Esophagus squamous epithelium (tissue), 5 donors: Measurements from ENCODE around the gene THAP7. TPM values are rescaled to one million over a fixed set of nuclear protein-coding genes. Genes with fewer than 3 reads are reported as not detected.
"Not testable (repeated sequence)": the region's sequence is repeated elsewhere in the genome, so short reads cannot be mapped to it uniquely, and the experiment has no call there.

Source experiments
- DNase-seq: peaks from one replicate; lab custom pipeline; 2025; lab: John Stamatoyannopoulos, UW
- H3K27ac ChIP-seq, 4 donors: fragments of 200-600 bp; sonication (generic); one replicate each; pipeline ENCODE4 v1.5.1; 2016 to 2019; ENCODE audit warnings: mild to moderate bottlenecking in 1 of 4
- H3K27me3 ChIP-seq, 4 donors: fragments of 200-600 bp; sonication (generic); 1 replicate in 3 of 4; 2 replicates in 1 of 4; pipeline versions ENCODE4 v1.5.1 to v1.6.0; 2017 to 2021; ENCODE audit warnings: antibody characterized with exemption in 1 of 4
- H3K36me3 ChIP-seq, 3 donors: fragments of 200-600 bp; sonication (generic); one replicate each; pipeline ENCODE4 v1.5.1; 2016 to 2019
- H3K4me1 ChIP-seq, 3 donors: fragments of 200-600 bp; sonication (generic); one replicate each; pipeline ENCODE4 v1.5.1; 2017 to 2019
- H3K4me3 ChIP-seq, 4 donors: fragments of 200-600 bp; sonication (generic); 1 replicate in 3 of 4; 2 replicates in 1 of 4; pipeline ENCODE4 v1.5.1; 2016 to 2019; ENCODE audit warnings: mild to moderate bottlenecking in 2 of 4, moderate library complexity in 1 of 4
- H3K9me3 ChIP-seq, 3 donors: fragments of 200-600 bp; sonication (generic); one replicate each; pipeline ENCODE4 v1.5.1; 2016 to 2019
- POLR2A ChIP-seq, 4 donors: fragments of 450-650 bp; IDR thresholded peaks; one replicate each; pipeline ENCODE4 v1.6.1; 2017; ENCODE audit warnings: antibody characterized with exemption in 4 of 4, mild to moderate bottlenecking in 4 of 4, moderate library complexity in 3 of 4
- WGBS, 2 donors: methylation state at CpG; one replicate each; pipeline ENCODE4 v1.1.5; 2018; 5-methylcytosine and 5-hydroxymethylcytosine counted together
- intact Hi-C: fragments of 100-400 bp; cut with DNase I; formaldehyde crosslinking; loops from one replicate; pipeline ENCODE4 v1.15.0; 2022
- total RNA-seq, 4 donors: library from RNA; depleted of rRNA; stranded (reverse); fragments of >200 nt; gene quantifications; one replicate each; pipeline ENCODE4 v1.1.0, GENCODE V29; 2016
- TF ChIP-seq, protein P1 (sequence below), 6 experiments: fragments of 450-650 bp in 4 of 6; fragments of 200-600 bp in 2 of 6; sonication (generic) in 2 of 6; IDR thresholded peaks; one replicate each; pipeline ENCODE4 v1.5.1; 2016 to 2019; ENCODE audit warnings: antibody characterized with exemption in 6 of 6, mild to moderate bottlenecking in 4 of 6, moderate library complexity in 4 of 6
- donor health status: DM: yes; HTN: yes; CAD: no.

THAP7 gene
- total RNA-seq, 4 donors from 2014 or later = 13.2 to 38.7 (median 32.0) TPM

DNA sequence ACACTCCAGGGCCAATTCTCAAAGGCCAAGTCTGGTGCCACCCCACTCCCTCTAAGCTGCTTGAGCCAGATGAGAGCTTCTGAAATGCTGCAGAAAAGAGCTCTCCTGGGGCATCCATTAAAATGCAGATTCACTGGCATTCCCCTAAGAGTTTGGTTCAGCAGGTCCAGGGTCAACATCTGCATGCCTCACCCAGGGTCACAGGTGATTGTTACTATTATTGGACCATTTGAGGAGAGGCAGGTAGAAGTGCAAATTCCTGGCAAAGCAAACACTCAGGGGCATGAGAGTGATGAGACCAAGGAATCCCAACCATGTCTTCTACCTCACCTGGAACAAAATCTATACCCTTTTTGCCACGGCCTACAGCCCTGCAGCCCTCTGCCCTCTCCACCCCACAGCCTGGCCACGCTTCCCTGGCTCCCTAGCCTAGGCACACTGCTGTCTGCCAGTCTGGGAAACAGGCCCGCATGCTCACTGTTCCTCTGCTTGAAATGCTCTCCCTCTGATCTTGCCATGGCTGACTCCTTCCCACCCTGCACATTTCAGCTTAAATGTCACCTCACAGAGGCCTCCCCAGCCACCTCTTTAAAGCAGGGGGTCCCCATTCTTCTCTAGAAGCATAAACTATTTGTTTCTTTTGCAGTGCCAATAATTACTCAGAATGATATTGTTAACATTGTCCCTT lies 8.7 kb upstream of the THAP7 start:
- TF ChIP-seq POLR2A (IDR thresholded peaks at IDR 0.05) = no peak
- TF ChIP-seq, protein P1, sequence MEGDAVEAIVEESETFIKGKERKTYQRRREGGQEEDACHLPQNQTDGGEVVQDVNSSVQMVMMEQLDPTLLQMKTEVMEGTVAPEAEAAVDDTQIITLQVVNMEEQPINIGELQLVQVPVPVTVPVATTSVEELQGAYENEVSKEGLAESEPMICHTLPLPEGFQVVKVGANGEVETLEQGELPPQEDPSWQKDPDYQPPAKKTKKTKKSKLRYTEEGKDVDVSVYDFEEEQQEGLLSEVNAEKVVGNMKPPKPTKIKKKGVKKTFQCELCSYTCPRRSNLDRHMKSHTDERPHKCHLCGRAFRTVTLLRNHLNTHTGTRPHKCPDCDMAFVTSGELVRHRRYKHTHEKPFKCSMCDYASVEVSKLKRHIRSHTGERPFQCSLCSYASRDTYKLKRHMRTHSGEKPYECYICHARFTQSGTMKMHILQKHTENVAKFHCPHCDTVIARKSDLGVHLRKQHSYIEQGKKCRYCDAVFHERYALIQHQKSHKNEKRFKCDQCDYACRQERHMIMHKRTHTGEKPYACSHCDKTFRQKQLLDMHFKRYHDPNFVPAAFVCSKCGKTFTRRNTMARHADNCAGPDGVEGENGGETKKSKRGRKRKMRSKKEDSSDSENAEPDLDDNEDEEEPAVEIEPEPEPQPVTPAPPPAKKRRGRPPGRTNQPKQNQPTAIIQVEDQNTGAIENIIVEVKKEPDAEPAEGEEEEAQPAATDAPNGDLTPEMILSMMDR (IDR thresholded peaks at IDR 0.05) = no peak
- intact Hi-C loops = no loop called here
- Histone ChIP-seq H3K4me3 (no peak overlapping the region), H3K27me3 (no peaks in the 10 kb centered on the region), H3K36me3 (no peaks in the 10 kb centered on the region), H3K27ac (no peak overlapping the region), H3K9me3 (no peaks in the 10 kb centered on the region), H3K4me1 (peaks cover 20 to 26% (median 22%) of the 10 kb centered on the region in 3 donors)
- DNase-seq = no peak
- 89 to 91% methylated on average over 3 of the region's 3 CpGs for WGBS, 2 donors

- TF ChIP-seq, protein P1 (IDR thresholded peaks at IDR 0.05) = no peak
- TF ChIP-seq POLR2A (IDR thresholded peaks at IDR 0.05) = no peak
- Histone ChIP-seq H3K9me3 (no peaks in the 10 kb centered on the region), H3K27me3 (no peaks in the 10 kb centered on the region), H3K27ac (no peak overlapping the region), H3K4me1 (peaks cover 13 to 18% (median 15%) of the 10 kb centered on the region in 3 donors), H3K36me3 (no peaks in the 10 kb centered on the region), H3K4me3 (no peak overlapping the region)
- no peak for DNase-seq
- WGBS, 2 donors = 51 to 61% methylated on average over 10 of the region's 10 CpGs
- intact Hi-C loops = no loop called here
Observed at GRCh38 chr22:21009638-21010425, 7.9 kb upstream of the THAP7 start.

- DNase-seq, H3K9me3 ChIP-seq, H3K27me3 ChIP-seq, H3K27ac ChIP-seq, H3K36me3 ChIP-seq, H3K4me3 ChIP-seq, intact Hi-C loops: not testable (repeated sequence)
- H3K4me1 ChIP-seq = peaks cover 7 to 12% (median 8%) of the 10 kb centered on the region in 3 donors
- 83 to 94% methylated on average over 2 to 6 of the region's 13 CpGs for WGBS, 2 donors
Observed at GRCh38 chr22:21009208-21009607, 7.3 kb upstream of the THAP7 start.

DNA sequence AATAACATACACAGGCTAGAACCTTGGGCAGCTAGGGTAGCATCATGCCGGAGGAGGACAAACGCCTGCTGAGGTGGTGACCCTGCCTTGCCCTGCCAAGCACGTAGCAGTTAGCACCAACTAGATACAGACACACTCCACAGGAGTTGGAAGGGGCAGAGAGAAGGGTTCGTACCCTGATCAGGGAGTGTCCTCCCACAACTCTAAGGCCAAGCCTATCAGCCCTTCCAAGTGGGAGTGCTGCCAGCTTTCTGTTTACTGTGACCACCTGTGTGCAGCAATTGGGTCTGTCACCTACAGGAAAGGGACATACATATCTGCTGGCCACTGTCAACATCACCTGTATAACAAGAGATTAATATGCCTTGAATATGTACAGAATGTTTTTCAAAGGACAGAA lies 1.9 kb upstream of the THAP7 start:
- H3K27ac ChIP-seq = peak overlapping the region in 2 of 4 donors; percentile 44 to 100

GRCh38 chr22:21000987-21001600 lies 824 bp downstream of the THAP7 start:
- H3K36me3 ChIP-seq = peaks cover 12 to 45% (median 23%) of the 10 kb centered on the region in 3 donors
- TF ChIP-seq, protein P1 (IDR thresholded peaks at IDR 0.05) = no peak
- no peak for TF ChIP-seq POLR2A (IDR thresholded peaks at IDR 0.05)
- no CpG with 5 or more reads among the region's 26 CpGs for WGBS, 2 donors
- H3K4me3 ChIP-seq = peak overlapping the region; percentile 80 to 93 (median 84)
- H3K4me1 ChIP-seq = peaks cover 18 to 48% (median 29%) of the 10 kb centered on the region in 3 donors
- DNase-seq = no peak
- H3K27me3 ChIP-seq = no peaks in the 10 kb centered on the region
- H3K27ac ChIP-seq = peak overlapping the region; percentile 99 to 100 (median 100)
- intact Hi-C loops = no loop called here
- no peaks in the 10 kb centered on the region for H3K9me3 ChIP-seq

More for the DNA sequence above, 1.9 kb upstream of the THAP7 start:
- DNase-seq = no peak
- H3K9me3 ChIP-seq = no peaks in the 10 kb centered on the region
- intact Hi-C loops = no loop called here
- H3K27me3 ChIP-seq = no peaks in the 10 kb centered on the region
- H3K4me1 ChIP-seq = peaks cover 18 to 42% (median 29%) of the 10 kb centered on the region in 3 donors
- no peak overlapping the region for H3K4me3 ChIP-seq
- WGBS, 2 donors = 67 to 71% methylated on average over 4 of the region's 4 CpGs
- TF ChIP-seq, protein P1 (IDR thresholded peaks at IDR 0.05) = no peak
- no peak for TF ChIP-seq POLR2A (IDR thresholded peaks at IDR 0.05)
- H3K36me3 ChIP-seq = peaks cover 8 to 18% (median 10%) of the 10 kb centered on the region in 3 donors
